Measurements from ENCODE around the gene NEK11.
"Not testable (repeated sequence)": the region's sequence is repeated elsewhere in the genome, so short reads cannot be mapped to it uniquely, and the experiment has no call there.

NEK11 gene

GRCh38 chr3:131323014-131323413 is 296.3 kb downstream of the NEK11 start:
- no peak for DNase-seq

GRCh38 chr3:131323792-131324191 is 297.1 kb downstream of the NEK11 start:
- DNase-seq = no peak

- no peak for DNase-seq
These were observed 298.2 kb downstream of the NEK11 start for GRCh38 chr3:131324923-131325322.

GRCh38 chr3:131326307-131326706 is 299.6 kb downstream of the NEK11 start:
- no peak for DNase-seq

DNA sequence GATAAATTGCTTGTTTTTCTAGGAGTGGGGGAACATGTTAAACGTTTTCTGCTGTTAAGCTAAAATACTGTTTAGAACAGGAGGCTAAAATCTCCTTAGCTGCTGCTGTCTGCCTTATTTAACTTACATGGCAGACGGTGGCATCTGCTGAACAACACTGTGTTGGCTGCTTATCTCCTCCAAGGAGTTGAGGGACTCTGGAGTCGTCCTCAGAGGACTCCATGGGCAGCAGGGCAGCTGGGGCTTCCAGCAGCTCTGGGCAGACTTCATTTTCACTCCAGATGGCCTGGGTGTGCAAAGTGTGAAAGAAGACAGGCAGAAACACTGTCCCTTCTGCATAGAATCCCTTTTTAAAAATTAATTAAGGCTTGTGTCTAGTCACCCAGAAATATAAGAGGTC is 302.0 kb downstream of the NEK11 start:
- peak in 1 of 2 experiments; percentile 7 for DNase-seq

DNA sequence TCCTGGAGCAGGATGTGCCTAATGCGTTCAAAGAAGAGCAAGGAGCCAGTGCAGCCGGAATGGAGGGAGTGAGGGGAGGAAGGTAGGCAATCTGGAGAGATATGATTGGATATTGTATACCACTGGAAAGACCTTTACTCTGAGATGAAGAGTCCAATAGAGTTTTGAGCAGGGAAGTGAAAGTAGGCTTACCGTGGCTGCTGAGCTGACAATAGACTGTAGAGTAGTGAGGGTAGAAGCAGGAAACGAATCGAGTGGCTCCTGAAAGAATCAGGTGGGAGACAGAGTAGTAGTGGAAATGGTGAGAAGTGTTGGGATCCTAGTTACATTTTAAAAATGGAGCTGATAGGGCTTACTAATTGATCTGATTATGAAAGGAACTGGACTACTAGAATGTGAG is 303.1 kb downstream of the NEK11 start:
- DNase-seq = no peak

GRCh38 chr3:131331456-131332085 is 304.9 kb downstream of the NEK11 start:
- not testable (repeated sequence) for DNase-seq

- no peak for DNase-seq
These were observed 312.4 kb downstream of the NEK11 start for GRCh38 chr3:131338948-131339640.

- DNase-seq = no peak
These were observed 315.1 kb downstream of the NEK11 start for GRCh38 chr3:131341761-131342160.

- no peak for DNase-seq
These were observed 322.2 kb downstream of the NEK11 start for GRCh38 chr3:131348911-131349310.

DNA sequence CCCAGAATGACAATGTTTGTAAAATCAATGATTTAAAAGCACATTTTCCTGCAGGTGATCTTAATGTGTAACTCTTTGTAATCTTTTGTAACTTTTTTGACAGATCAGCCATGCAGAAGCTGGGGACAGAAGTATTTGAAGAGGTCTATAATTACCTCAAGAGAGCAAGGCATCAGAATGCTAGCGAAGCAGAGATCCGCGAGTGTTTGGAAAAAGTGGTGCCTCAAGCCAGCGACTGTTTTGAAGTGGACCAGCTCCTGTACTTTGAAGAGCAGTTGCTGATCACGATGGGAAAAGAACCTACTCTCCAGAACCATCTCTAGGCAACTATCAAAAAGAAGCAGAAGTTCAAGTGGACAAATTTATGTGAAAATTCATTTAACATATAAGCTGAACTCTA is 322.8 kb downstream of the NEK11 start:
- no peak for DNase-seq

DNA sequence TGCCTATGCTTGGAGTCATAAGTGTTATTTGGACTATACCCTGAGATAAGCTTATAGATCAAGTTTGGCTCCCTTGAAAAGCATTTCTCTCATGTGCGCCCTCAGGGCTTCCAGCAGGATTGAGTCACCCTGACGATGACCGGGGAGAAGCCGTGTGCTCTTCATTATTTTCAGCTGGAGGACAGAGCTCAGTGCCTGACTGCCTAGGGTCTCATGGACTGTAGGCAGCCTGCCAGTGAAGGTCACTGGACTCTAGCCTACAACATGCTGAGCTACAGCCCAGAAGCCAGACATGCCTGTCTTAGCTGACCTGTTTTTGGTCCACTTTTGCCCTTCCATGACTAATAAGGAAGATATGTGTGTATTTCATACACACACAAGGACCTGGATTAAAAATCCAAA is 323.3 kb downstream of the NEK11 start:
- no peak for DNase-seq

DNA sequence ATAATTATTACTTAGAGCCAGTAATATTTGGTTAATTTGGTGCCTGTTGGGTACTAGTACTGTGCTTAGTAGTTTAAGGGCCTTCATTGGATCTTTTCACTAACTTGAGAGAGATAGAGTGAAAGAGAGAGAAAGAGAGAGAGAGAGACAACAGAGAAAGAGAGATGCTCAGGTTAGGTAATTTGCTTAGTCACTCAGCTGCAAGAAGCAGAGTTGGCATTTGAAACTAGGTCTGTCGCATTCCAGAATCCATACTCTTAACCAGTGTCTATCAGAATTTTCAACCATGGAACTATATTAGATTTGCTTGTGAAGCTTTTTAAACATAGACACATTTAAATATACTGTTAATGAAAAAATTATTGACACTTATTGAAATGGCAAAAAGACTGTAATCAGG is 323.8 kb downstream of the NEK11 start:
- DNase-seq = no peak

GRCh38 chr3:131353016-131353877 is 326.6 kb downstream of the NEK11 start:
- no peak for DNase-seq

GRCh38 chr3:131353986-131354385 is 327.3 kb downstream of the NEK11 start:
- no peak for DNase-seq

DNA sequence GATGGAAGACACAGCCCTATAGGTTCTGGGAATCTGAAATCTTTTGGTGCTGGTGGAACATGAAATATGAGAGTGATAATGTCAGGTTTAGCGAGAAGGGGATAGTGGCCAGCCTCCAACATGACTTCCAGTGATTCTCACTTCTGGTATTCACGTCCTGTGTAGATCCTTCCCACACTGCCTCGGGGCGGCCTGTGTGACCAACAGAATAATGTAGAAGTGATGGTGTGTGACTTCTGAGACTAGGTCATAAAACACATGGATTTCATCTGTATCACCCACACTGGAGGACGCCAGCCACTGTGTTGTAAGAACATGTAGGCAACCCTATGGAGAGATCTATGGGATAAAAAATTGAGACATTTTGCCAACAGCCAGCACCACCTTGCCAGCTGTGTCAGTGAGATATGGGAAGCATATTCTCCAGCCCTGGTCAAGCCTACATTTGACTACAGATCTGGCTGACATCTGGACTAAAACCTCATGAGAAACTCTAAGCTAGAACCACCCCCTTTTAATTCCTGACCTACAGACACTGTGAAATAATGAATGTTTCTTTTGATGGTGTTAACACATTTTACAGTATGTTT is 329.4 kb downstream of the NEK11 start:
- no peak for DNase-seq

DNA sequence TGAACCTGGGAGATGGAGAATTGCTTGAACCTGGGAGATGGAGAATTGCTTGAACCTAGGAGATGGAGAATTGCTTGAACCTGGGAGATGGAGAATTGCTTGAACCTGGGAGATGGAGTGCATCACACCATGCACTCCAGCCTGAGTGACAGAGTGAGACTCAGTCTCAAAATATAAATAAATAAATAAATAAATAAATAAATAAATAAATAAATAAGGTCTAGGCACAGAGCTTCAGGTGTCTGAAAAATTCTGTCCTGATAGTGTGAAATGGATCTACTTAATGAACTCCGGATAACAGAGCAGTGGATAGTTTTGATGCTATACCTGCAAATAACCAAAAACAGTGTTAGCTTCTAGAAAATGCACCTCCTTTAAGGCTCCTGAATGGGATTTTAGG is 330.6 kb downstream of the NEK11 start:
- DNase-seq = no peak

- no peak for DNase-seq
These were observed 333.6 kb downstream of the NEK11 start for GRCh38 chr3:131360191-131360755.

GRCh38 chr3:131361066-131361463 is 334.4 kb downstream of the NEK11 start:
- not testable (repeated sequence) for DNase-seq

GRCh38 chr3:131361464-131362421 is 335.1 kb downstream of the NEK11 start:
- no peak for DNase-seq

DNA sequence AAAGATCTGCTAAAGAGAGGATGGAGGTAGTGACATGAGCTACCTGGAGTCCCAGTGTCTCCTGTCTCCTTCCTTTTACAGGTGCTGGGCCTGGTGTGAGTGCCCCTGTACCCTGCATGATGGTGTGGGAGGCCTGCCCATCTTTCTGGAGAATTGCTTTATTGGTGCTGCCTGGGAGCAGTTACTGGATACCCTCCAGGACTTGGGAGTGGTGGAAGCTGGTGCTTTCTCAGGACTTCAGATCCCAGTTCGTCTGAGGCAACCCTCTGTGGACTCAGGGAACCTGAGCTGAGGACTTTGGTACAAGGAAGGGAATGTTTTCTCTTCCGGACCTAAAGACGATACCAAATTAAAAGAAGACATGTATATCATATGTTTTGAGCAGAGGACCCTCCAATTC is 336.6 kb downstream of the NEK11 start:
- DNase-seq = no peak

Measured in NCI-H446 (cell line).